ENCODE measurements around the gene TMEM186. TPM values are rescaled to one million over a fixed set of nuclear protein-coding genes. Genes with fewer than 3 reads are reported as not detected.

Gene TMEM186
- polyA plus RNA-seq, 1 of the 3 experiments (the other 2 are of a cell fraction), result 13.2 TPM

- CTCF ChIA-PET, result interaction anchor here (0.5 kb wide), 1 partner anchor 31 kb away, joined by 3 read pairs; no protein-coding TSS in a partner anchor
- no peaks in the 10 kb centered on the region for H3K36me3 ChIP-seq (replicated peaks in 1 of 2; ENCODE audit: control insufficient read depth in 1 of 2, insufficient read depth in 2 of 2, low read length in 1 of 2)
- TF ChIP-seq RCOR1 (IDR thresholded peaks at IDR 0.05; ENCODE audit: low read length) (no peak), FOXM1 (IDR thresholded peaks at IDR 0.05; ENCODE audit: low read depth) (no peak), TCF12 (IDR thresholded peaks at IDR 0.05) (no peak), FOSL2 (IDR thresholded peaks at IDR 0.05; ENCODE audit: borderline replicate concordance, low read depth) (no peak), MAX (IDR thresholded peaks at IDR 0.05; ENCODE audit: low read depth) (no peak)
- no peak overlapping the region for H3K4me3 ChIP-seq (ENCODE audit: low read depth in 2 of 2, low read length in 1 of 2)
- no peak overlapping the region for H3K4me2 ChIP-seq
- H3K4me1 ChIP-seq (ENCODE audit: control insufficient read depth in 1 of 2, insufficient read depth in 2 of 2, low read depth in 1 of 2, low read length in 1 of 2), result peaks cover 0 to 2% of the 10 kb centered on the region in 2 experiments; a peak in 1 of 4 replicates
- 70% methylated on average over 6 of the region's 6 CpGs for WGBS (ENCODE audit: low lambda C conversion rate)
- H3K79me2 ChIP-seq (ENCODE audit: insufficient read depth), result no peaks in the 10 kb centered on the region
- no peak for DNase-seq
- no peaks in the 10 kb centered on the region for H4K20me1 ChIP-seq (ENCODE audit: insufficient read depth)
- no peak overlapping the region for H2AFZ ChIP-seq (ENCODE audit: low read depth)
- no peaks in the 10 kb centered on the region for H3F3A ChIP-seq (replicated peaks; ENCODE audit: insufficient read depth)
- H3K9me2 ChIP-seq, result no peaks in the 10 kb centered on the region
- no peaks in the 10 kb centered on the region for H3K27me3 ChIP-seq (ENCODE audit: insufficient read depth)
- POLR2A ChIA-PET, result no interaction called here
- H3K9ac ChIP-seq, result no peak overlapping the region
- H3K27ac ChIP-seq (ENCODE audit: low read depth in 2 of 2, low read length in 1 of 2), result no peak overlapping the region
- no peaks in the 10 kb centered on the region for H3K9me3 ChIP-seq
These were observed 36.4 kb downstream of the TMEM186 start for GRCh38 chr16:8761078-8761477.

GRCh38 chr16:8760021-8760420, 37.4 kb downstream of the TMEM186 start:
- Histone ChIP-seq H4K20me1 (ENCODE audit: insufficient read depth) (no peaks in the 10 kb centered on the region), H3K9me2 (no peaks in the 10 kb centered on the region), H3K36me3 (replicated peaks in 1 of 2; ENCODE audit: control insufficient read depth in 1 of 2, insufficient read depth in 2 of 2, low read length in 1 of 2) (no peaks in the 10 kb centered on the region), H3K79me2 (ENCODE audit: insufficient read depth) (no peaks in the 10 kb centered on the region), H3K4me2 (no peak overlapping the region), H3F3A (replicated peaks; ENCODE audit: insufficient read depth) (no peaks in the 10 kb centered on the region), H3K4me3 (ENCODE audit: low read depth in 2 of 2, low read length in 1 of 2) (no peak overlapping the region), H3K9ac (no peak overlapping the region), H3K27me3 (ENCODE audit: insufficient read depth) (no peaks in the 10 kb centered on the region), H3K9me3 (no peaks in the 10 kb centered on the region), H3K4me1 (ENCODE audit: control insufficient read depth in 1 of 2, insufficient read depth in 2 of 2, low read depth in 1 of 2, low read length in 1 of 2) (no peaks in the 10 kb centered on the region), H2AFZ (ENCODE audit: low read depth) (no peak overlapping the region), H3K27ac (ENCODE audit: low read depth in 2 of 2, low read length in 1 of 2) (no peak overlapping the region)
- CTCF ChIA-PET, result no interaction called here
- WGBS (ENCODE audit: low lambda C conversion rate), result 75% methylated on average over 10 of the region's 10 CpGs
- POLR2A ChIA-PET, result no interaction called here
- TF ChIP-seq FOXJ3 (CRISPR knock-in tag; IDR thresholded peaks at IDR 0.05) (no peak), POLR2AphosphoS5 (IDR thresholded peaks at IDR 0.05; ENCODE audit: low read depth, low read length) (no peak), RAD21 (IDR thresholded peaks at IDR 0.05; ENCODE audit: low read length) (no peak), TEAD4 (IDR thresholded peaks at IDR 0.05; ENCODE audit: borderline replicate concordance, insufficient read depth) (no peak), USF2 (IDR thresholded peaks at IDR 0.05; ENCODE audit: borderline replicate concordance, low read depth, low read length) (no peak), FOSL2 (IDR thresholded peaks at IDR 0.05; ENCODE audit: borderline replicate concordance, low read depth) (no peak), CTCF (IDR thresholded peaks at IDR 0.05) (no peak), ELF1 (IDR thresholded peaks at IDR 0.05) (no peak), GABPA (IDR thresholded peaks at IDR 0.05; ENCODE audit: low read depth) (no peak), MAX (IDR thresholded peaks at IDR 0.05; ENCODE audit: low read depth) (no peak), YY1 (IDR thresholded peaks at IDR 0.05; ENCODE audit: low read depth) (no peak), JUND (IDR thresholded peaks at IDR 0.05) (no peak), IRF3 (IDR thresholded peaks at IDR 0.05; ENCODE audit: low read depth, low read length) (no peak), FOXM1 (IDR thresholded peaks at IDR 0.05; ENCODE audit: low read depth) (no peak), CHD2 (IDR thresholded peaks at IDR 0.05; ENCODE audit: low read length, partially characterized antibody) (no peak), EP300 (IDR thresholded peaks at IDR 0.05; ENCODE audit: borderline replicate concordance in 1 of 2, low read depth in 1 of 2, low read length in 1 of 2) (no peak), NRF1 (IDR thresholded peaks at IDR 0.05; ENCODE audit: low read depth, low read length) (no peak), USF1 (IDR thresholded peaks at IDR 0.05; ENCODE audit: borderline replicate concordance, low read depth) (no peak), RFX5 (IDR thresholded peaks at IDR 0.05; ENCODE audit: low read length) (no peak)
- no peak for DNase-seq
